ENCODE results near the gene ITIH6.

Gene ITIH6

DNA sequence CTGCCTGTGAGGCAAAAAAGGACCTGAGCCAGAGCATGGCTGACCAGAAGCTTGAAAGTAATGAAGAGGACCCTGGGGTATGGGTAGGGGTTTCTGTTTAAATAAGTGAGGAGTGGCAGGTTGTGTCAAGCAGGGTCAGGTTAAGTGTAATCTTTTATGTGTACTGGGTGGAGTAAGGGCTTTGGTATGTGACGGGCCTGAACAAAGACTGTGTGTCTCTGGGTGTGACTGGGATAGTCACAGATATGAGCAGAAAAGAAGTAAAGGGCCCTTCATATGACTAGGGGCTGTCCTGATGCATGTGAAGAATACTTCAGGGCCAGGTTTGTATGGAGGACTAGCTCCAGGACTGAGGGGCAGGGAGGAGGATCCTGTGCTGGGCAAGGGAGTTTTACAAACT, 82.4 kb downstream of the ITIH6 start:
- H3K4me1 ChIP-seq (ENCODE audit: control insufficient read depth, insufficient read depth, low read length, poor library complexity, severe bottlenecking), result peaks cover 4% of the 10 kb centered on the region
- 90% methylated on average over 1 of the region's 1 CpG; no CpG with 5 or more reads in 1 of the 2 experiments for WGBS, 2 experiments (ENCODE audit: insufficient coverage in 2 of 2)
- no peaks in the 10 kb centered on the region for H3K36me3 ChIP-seq (ENCODE audit: control insufficient read depth, insufficient read depth, low read length)
- H3K4me3 ChIP-seq (ENCODE audit: extremely low read depth, insufficient read depth, low read length, poor library complexity, severe bottlenecking), result no peak overlapping the region
- no peak overlapping the region for H3K27ac ChIP-seq (ENCODE audit: low read depth, low read length, severe bottlenecking)
- H3K9me3 ChIP-seq (ENCODE audit: control insufficient read depth, low read length), result no peaks in the 10 kb centered on the region

DNA sequence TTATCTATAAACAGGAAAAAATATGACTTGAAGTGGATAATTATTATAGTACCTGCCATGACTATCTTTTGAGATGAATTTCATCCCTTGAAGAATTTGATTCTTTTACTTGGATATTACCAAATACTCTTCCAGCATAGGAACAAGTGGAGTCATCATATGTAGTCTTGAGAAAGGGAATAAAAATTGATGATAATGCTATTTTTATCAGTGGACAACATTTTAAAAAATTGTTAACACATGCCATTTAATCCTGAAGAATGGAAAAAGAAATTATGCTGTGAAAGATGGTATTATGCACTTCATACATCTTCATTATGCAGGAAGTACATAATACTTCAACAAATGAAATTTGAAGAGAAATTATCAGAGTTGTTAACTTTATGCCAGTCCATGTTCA, 83.6 kb downstream of the ITIH6 start:
- H3K36me3 ChIP-seq (ENCODE audit: control insufficient read depth, insufficient read depth, low read length), result no peaks in the 10 kb centered on the region
- H3K27ac ChIP-seq (ENCODE audit: low read depth, low read length, severe bottlenecking), result no peak overlapping the region

DNA sequence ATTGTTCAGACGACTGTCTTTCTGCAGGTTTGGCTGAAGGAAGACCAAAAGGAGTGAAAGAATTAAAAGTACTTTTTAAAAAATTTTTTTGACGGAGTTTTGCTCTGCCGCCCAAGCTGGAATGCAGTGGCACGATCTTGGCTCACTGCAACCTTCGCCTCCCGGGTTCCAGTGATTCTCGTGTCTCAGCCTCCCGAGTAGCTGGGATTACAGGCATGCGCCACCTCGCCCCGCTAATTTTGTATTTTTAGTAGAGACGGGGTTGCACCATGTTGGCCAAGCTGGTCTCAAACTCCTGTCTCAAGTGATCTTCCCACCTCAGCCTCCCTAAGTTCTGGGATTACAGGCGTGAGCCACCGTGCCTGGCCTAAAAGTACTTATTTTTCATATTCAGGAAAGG, 86.3 kb downstream of the ITIH6 start:
- Histone ChIP-seq H3K4me1 (ENCODE audit: control insufficient read depth, insufficient read depth, low read length, poor library complexity, severe bottlenecking) (peaks cover 7% of the 10 kb centered on the region), H3K27ac (ENCODE audit: low read depth, low read length, severe bottlenecking) (no peak overlapping the region), H3K4me3 (ENCODE audit: extremely low read depth, insufficient read depth, low read length, poor library complexity, severe bottlenecking) (no peak overlapping the region), H3K36me3 (ENCODE audit: control insufficient read depth, insufficient read depth, low read length) (no peaks in the 10 kb centered on the region), H3K9me3 (ENCODE audit: control insufficient read depth, low read length) (no peaks in the 10 kb centered on the region)
- WGBS, 2 experiments (ENCODE audit: insufficient coverage in 2 of 2), result 100% methylated on average over 7 of the region's 14 CpGs; no CpG with 5 or more reads in 1 of the 2 experiments

More for the DNA sequence above, 83.6 kb downstream of the ITIH6 start:
- Histone ChIP-seq H3K9me3 (ENCODE audit: control insufficient read depth, low read length) (no peaks in the 10 kb centered on the region), H3K4me3 (ENCODE audit: extremely low read depth, insufficient read depth, low read length, poor library complexity, severe bottlenecking) (no peak overlapping the region), H3K4me1 (ENCODE audit: control insufficient read depth, insufficient read depth, low read length, poor library complexity, severe bottlenecking) (peaks cover 7% of the 10 kb centered on the region)

DNA sequence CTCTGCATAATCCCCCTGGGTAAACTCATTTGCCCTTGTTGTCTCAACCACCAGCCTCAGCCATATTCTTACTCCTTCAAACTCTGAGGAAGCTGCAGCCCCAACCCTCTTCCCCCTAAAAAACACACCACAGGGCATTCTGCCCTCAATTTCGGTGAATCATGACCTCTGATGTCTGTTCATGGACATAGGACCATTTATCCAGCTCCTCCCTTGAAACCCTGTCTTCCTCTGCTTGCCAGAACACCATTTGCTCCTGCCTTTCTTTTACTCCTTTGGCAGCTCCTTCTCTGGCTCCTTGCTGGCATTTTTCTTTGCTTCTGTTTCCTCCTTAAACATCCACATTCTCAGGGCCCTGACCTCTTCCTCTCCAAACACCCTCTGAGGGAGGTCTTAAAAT, 87.1 kb downstream of the ITIH6 start:
- H3K4me1 ChIP-seq (ENCODE audit: control insufficient read depth, insufficient read depth, low read length, poor library complexity, severe bottlenecking), result peaks cover 7% of the 10 kb centered on the region
- H3K36me3 ChIP-seq (ENCODE audit: control insufficient read depth, insufficient read depth, low read length), result no peaks in the 10 kb centered on the region
- peak overlapping the region; percentile 10 for H3K27ac ChIP-seq (ENCODE audit: low read depth, low read length, severe bottlenecking)
- no peak overlapping the region for H3K4me3 ChIP-seq (ENCODE audit: extremely low read depth, insufficient read depth, low read length, poor library complexity, severe bottlenecking)
- 43 to 60% methylated on average over 1 of the region's 1 CpG for WGBS, 2 experiments (ENCODE audit: insufficient coverage in 2 of 2)
- H3K9me3 ChIP-seq (ENCODE audit: control insufficient read depth, low read length), result no peaks in the 10 kb centered on the region

- no peaks in the 10 kb centered on the region for H3K36me3 ChIP-seq (ENCODE audit: control insufficient read depth, insufficient read depth, low read length)
- H3K27ac ChIP-seq (ENCODE audit: low read depth, low read length, severe bottlenecking), result no peak overlapping the region
- no peak overlapping the region for H3K4me3 ChIP-seq (ENCODE audit: extremely low read depth, insufficient read depth, low read length, poor library complexity, severe bottlenecking)
- peaks cover 7% of the 10 kb centered on the region for H3K4me1 ChIP-seq (ENCODE audit: control insufficient read depth, insufficient read depth, low read length, poor library complexity, severe bottlenecking)
- no peaks in the 10 kb centered on the region for H3K9me3 ChIP-seq (ENCODE audit: control insufficient read depth, low read length)
- 50% methylated on average over 1 of the region's 2 CpGs; no CpG with 5 or more reads in 1 of the 2 experiments for WGBS, 2 experiments (ENCODE audit: insufficient coverage in 2 of 2)
These were observed 89.7 kb downstream of the ITIH6 start for GRCh38 chrX:54708404-54708803.

Measured in mesodermal cell (in vitro differentiated cells).